Stimulated activated CD8-positive, alpha-beta memory T cell treated with anti-CD3 and anti-CD28 coated beads, Interleukin-7, amount 100 ng/mL, for 48 hours (primary cell): ENCODE results near the gene DTYMK.
A peak's percentile ranks its signal among the peaks of the same experiment; 100 is the strongest.

Experiments used
- DNase-seq, 2 donors: peaks; one replicate each; pipeline ENCODE4 v3.0.0-alpha.2; 2020; ENCODE audit warnings: low read depth in 1 of 2; ENCODE audit errors: extremely low read depth in 1 of 2

Gene DTYMK

DNA sequence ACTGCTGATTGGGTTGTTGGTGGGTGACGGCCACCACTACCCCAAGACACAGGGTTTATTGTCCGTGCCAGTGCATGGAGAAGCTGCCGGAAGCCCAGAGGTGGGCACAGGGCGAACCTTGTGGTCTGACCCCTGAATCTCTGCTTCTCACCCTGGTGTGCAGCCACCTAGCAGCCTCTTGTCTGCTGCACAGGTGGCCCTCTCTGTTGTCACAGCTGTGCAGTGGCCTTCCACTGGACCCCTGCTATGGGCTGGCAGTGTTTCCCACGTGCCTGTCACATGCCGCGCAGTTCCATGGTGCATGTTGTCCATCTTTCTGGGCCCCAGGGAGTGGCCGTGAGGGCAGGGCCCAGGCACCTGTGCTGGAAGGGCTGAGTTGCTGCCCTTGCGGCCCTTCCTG lies 33.9 kb downstream of the DTYMK start:
- no peak for DNase-seq

DNA sequence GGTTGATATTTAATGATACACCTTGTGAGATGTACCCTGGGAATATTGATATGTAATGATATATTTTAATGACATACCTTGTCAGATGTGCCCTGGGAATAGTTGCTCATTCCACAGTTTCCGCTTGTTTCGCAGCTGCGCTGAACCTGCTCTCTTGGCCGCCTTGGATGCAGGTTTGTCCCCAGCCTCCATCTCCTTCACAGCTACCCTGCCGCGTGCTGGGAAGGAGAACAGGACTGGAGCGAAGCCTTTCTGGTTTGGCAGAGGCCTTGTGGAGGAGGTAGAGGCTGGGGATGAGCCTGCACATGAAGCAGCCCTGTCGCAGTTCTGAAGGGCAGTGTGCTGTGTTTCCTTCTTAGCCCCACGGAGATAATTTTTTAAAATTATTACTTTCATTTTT lies 34.5 kb downstream of the DTYMK start:
- no peak for DNase-seq

DNA sequence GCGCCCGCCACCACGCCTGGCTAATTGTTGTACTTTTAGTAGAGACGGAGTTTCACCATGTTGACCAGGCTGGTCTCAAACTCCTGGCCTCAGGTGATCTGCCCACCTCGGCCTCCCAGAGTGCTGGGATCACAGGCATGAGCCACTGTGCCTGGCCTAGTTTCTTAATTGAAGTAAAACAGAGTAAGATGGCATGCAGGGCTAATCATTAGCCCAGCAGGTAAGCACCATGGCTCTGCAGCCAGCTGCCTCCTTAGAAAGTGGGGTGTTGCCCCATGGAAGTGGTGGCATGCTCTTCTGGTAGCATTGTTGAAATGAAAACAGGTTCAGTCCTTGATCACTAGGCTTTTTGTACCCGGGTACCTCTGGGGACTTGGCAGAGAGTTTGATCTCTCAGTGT lies 36.7 kb downstream of the DTYMK start:
- no peak for DNase-seq

DNA sequence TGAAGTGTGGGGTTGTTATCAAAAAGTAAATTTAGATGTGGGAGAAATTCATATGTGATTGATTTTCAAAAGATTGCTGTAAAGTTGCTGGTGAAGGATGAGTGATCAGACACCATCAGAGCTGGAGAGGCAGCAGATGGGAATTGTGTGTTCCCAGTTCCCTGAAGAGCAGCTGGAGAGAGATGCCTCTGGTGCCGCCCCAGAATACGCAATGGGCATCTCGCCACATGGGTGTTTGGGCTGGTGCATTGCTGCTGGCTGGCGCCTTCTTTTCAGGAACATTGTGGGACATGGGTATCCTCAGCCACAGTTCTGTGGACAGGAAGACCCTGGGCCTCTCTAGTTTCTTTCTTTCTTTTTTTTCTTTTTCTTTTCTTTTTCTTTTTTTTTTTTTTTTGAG lies 37.2 kb downstream of the DTYMK start:
- no peak for DNase-seq

DNA sequence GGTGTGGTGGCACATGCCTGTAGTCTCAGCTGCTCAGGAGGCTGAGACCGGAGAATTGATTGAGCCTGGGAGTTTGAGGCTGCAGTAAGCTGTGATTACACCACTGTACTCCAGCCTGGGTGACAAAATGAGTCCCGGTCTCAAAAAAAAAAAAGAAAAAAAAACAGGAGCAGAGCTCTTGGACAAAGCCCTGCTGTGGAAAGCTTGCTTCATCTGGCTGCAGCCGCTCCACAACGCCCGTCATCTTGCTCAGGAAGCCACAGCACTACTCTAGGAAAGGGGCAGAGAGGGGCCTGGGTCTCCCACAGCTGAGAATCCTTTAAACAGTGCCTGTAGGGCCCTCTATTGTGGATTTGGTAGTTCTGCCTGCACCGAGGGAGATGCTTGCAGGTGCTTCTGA lies 38.2 kb downstream of the DTYMK start:
- no peak for DNase-seq

DNA sequence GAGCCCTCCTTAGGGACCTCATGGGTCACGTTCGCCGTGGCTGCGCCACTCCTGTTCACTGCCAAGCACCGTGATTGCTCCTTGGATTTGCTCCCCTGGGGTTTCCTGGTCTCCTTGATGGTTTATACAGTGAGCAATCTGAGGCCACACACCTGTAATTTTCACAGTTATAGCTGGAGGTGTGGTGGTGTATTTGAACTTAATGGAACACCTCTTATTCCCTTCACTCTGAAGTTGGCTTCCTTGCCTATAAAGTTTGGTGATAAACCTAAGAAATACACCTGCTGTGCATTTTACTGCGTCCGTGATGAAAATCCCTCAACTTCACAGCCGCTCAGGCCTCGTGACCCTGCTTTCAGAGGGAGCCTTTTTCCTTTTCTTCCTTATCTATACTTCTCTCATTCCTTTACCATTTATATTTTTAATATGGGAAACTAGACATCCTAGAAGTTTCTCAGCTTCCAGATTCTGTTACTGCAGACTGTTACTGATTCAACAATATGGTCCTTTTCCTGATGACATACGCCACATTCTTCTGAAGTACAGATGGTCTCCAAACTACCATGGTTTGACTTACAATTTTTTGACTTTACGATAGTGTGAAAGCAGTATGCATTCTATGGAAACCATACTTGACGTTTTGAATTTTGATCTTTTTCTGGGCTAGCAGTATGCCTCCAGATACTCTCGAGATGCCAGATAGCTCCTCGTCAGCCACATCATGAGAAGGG lies 40.5 kb downstream of the DTYMK start:
- no peak for DNase-seq

DNA sequence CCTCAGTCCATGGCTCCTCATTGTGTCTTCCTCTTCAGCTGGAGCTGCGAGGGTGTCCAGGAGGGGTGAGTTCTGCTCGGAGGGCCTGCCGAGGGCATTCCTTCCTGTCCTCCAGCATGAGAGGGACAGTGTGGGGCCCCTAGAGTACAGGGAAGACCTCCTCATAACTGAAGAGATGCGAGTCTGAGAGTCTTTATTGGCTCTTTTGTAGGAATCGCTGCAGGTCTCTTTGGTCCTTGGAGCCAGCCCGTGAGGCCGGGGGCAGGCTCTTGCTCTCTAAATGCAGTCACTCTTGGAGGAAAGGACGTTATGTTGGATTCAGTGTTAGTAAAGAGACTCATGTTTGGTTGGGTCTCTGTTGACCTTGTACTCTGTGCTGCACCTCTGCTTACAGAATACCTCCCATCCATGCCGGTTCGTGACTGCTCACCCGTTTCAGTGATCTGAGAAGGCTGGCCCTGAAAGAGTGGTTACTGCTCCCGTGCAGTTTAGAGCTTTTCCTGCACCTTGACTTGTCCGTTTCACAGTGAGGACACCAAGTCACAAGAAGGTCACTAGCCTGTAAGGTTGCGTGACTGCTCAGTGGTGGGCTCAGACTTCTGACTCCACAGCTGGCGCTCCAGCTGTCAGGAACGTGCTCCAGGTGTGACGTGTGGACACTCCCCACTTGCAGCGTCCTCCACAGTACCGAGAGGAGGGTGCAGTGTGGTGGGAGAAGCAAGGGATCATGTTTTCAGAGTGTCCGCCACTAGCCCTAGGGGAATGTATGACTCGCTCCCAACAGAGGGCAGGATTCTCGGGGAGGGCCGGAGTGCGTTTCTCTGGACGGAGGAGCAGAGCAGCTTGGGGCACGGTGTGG lies 41.3 kb downstream of the DTYMK start:
- DNase-seq, result no peak

DNA sequence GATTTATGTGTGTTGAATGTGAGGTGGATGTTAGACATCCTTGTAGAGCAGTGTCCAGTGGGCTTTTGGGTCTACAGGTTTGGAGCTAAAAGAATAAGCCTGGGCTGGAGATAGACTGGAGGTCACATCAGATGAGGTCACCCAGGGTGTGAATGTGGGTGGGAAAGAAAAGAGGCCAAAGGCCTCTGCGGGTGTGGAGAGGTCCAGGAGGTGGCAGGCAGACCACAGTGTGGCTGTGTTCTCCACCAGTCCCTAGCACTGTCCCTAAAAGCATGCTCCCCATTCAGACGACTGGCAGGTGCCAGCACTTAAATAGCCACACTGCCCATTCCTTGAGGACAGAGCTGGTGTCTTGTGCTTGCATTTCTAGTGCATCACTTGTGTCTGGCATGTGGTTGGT lies 45.0 kb downstream of the DTYMK start:
- DNase-seq, result no peak

DNA sequence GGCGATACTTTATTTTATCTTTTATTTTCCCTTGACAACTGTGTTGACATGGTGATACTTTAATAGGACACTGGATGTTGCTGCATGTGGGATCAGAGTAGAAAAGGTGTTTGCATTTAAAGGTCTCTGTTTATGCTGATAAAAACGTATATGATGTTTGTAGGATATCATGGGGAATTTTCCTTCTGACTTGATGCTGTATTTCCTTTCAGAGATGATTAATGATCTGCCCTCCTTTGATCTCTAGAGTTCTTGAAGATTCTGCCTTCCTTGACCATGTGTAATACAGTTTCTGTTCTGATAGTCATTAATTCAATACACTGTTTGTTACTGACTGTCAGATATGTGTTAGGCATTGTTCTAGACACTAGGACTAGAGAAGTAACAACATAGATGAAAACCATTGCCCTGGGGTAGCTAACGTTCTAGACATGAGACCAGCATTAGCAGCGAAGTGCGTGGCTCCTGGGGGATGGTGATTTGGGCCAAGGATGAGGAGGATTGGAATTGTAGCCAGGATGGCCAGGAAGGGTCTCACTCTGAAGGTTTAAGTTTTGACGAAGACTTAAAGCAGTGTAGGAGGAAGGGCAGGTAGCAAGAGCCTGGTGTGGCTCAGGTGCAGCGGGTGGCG lies 46.3 kb downstream of the DTYMK start:
- no peak for DNase-seq

DNA sequence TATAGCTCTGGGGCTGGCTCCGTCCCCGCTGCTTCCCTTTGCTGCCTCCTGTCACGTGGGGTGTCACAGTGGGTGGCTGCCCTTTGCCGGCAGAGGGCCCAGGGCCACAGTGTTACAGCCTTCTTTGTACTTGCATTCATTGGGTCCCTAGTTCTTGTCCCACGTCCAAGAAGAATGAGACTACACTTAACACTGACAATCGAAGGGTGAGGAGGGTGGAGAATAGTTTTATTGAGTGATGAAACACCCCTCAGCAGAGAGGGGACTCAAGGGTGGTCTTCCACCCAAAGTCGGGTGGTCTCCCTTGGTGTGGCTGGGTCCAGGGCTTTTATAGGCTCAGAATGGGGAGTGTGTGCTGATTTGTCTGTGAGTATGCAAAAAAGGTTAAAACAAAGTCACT lies 47.2 kb downstream of the DTYMK start:
- DNase-seq, result no peak

DNA sequence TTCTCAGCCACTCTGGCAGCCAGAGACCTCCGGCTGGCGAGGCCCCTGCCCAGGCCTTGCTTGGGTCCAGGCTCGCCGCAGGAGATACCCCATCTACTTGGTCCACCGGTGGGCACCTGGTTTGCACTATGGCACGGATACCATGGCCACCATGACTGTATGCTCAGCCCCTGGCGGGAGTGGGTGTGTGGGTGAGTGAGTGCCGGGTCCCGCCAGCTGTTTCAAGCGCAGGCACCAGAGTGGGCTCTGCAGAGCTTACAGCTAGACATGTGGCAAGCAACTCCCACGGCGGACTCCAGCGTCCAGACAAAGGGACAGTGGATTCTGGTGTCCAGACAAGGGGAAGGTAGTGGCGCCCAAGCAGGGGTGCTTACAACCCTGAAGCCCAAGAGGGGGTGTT lies 47.7 kb downstream of the DTYMK start:
- DNase-seq, result no peak

DNA sequence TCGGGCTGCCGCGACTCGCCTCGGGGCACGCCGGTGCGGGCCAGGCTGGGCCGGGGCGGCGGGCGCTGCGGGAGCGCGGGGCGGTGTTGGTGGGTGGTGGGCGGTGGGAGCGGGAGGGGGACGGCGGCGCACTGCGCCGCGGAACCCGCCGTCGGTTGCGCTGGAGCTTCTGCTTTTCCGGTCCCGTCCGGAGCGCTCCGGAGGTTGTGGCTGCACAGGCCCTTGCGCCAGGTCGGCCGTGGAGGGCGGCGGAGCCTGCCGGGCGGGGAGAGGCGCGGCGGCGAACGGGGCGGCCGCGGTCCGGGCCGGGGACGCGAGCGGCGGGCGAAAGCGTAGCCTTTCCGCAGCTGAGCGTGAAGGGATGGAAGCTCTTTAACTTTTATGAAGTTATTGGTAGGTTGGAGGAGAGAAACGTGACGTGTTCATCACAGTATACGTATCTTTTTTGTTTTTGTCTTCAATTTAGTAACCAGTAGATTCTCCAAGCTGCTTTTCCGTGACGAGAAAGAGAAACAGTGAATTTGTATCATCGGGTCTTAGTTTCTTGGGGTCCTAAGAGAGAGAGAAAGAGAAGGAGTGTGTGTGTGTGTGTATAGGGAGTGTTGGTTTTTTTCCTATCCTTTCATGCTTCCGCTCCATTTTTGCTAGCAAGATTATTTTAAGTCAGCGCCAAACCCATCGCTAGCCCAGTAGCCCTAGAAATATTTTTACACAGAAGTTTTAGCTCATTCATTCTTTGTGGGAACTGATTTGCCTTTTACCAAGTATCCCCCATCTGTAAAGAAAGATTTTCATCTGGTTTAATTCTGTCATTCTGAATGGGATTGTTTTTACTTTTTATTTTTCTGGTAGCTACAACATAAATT lies 48.6 kb downstream of the DTYMK start:
- no peak for DNase-seq

DNA sequence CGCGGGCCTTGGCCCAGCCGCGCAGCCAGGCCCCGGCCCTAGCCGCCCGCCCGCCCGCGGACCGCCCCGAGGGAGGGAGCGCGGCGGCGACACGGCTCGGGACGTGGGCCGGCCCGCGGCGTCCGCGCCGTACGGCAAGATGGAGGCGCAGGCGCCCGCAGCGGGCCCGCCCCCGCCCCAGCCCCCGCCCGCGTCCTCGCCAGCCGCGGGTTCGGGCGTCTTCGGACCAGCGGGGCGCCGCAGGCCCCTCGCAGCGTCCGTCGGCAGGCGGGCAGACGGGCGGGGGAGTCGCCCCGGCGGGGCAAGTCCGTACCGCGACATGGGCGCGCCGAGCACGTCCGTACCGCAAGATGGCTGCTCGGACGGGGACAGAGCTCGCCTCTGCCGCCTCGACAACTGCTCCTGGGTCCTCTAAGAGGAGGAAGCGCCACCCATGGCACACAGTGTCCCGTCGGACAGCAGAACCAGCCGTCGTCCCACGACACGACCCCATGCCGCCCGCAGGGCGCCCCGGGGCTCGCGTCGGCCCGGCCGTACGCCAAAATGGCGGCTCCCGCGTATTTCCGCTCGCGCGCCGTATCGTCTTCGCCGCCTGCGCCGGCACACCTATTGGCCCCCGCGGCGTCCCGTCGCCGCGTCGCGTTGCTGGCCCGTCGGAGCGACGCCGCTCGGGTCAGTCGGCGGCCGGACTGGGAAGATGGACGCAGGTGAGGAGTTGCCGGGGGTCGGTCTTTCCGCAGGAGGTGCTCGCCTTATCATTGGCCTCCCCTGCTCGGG lies 49.4 kb downstream of the DTYMK start, which contains the start of the genes ATG4B and THAP4:
ATG4B (plus strand) TSS at position 676 of the 777 bp plus-strand sequence; CDS start at position 698, 22 bp downstream.
THAP4 (minus strand) TSS at position 141 of the 777 bp plus-strand sequence. CDS start 141 bp downstream, outside the sequence.
- peak; percentile 58 to 64 for DNase-seq

DNA sequence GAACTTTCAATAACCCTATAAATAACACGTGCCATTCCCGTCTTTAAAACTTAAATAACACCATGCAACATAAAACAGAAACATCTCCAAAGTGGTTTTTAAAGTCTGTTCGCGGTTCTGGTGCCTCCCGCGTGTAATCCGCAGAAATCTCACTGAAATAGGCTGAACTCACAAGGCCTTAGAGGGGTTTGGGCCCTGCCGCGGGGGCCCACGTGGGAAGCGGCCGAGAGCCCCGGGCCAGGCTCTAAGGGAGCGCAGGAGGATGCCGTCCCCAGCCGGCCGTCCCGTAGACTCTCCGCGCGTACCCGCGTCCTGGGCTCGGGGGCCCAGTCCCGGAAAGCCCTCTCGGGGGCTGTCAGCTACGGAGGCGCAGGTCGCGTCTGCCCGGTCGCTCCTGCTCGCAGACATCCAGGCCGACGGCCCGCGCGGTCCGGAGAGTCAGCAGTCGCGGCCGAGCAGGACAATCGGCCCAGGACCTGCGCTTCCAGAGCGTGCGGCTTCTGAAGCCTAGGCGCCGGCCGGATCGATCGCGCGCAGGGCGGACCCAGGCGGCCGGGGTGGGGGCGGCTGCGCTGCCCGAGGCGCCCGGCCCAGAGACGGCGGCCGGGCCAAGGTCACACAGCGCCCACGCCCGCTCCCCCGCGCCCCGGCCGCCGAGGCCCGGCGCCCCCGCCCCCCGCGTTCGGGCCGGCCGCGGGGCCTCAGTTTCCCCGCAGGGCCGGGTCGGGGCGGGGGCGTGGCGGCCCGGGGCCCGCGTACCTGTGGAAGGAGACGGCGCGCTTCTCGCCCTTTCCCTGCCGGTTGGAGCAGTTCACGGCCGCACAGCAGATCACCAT lies 50.2 kb downstream of the DTYMK start:
- DNase-seq, result peak in 1 of 2 donors; percentile 25

DNA sequence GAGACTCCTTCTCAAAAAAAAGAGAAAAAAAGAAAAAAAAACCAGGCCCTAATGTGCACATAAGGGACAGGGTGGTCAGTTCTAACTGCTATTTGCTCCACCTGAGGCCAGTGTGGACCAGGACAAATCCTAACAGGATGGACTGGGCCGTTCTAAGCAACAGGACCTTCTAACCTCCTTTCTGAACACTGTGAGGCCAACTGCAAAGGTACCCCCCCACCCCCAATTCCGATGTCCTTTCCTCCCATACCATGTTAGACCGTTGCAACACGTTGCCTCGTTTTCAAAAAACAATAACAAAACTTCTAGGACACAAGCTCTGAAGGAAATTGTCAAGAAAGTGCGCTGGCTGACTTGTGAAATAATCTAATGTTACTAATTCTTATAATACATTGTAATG lies 50.9 kb downstream of the DTYMK start:
- no peak for DNase-seq

DNA sequence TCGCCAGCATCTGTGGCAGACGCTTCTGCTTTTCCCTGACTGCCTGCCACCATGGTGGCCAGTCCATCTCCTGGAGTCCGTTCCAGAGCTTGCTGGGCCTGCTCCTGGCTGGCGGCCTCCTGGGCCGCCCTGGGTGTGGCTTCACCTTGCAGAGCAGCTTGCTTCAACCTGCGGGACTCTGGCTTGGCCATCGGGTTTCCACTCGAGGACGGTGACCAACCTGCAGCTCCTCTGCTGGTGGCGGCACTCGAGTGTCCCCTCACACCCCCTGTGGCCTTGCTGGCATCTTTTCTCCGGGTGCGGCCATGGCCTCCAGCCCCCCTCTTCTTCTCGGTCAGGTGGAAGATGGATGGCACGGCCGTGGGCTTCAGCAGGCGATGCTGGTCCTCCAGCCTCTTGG lies 53.1 kb downstream of the DTYMK start:
- DNase-seq, result no peak

DNA sequence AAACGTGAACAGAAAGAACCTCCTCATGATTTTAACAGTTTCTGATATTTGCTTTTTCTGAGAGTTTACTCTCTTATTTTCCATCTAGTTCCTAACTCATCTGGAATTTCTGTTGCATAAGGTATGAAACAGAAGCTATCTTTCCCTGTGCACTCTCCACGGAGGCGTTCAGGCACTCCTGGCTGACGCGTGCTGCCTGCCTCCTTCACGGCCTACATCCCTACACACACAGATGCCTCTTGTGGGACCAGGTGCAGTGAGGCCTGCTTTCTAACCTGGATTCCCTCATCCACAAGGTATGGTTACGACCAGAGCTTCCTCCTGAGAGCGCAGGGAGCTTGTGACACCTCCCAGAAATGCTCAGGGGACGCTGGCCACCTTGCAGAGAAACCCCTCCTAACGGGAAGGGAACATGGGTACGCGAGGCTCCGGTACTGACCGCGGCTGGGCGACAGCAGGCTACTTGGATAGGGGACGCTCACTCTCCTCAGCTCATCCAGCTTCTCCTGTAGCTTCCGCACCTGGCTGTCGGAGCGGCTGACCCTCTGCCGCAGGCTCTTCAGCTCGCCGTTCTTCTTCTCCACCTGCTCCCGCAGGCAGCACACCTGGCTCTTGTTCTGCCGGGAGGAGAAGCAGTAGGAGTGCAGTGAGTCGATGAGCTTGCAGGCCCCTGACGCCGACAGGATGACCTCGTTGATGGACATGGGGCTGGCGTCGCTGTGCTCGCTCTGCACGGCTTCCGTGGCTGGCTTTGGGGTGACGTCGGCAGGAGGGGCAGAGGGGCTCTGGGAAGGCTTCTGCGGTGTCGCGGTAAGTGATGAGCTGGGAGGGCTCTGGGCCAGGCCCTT lies 53.9 kb downstream of the DTYMK start:
- DNase-seq, result no peak
